SK-N-SH treated with all-trans-retinoic acid at 6 μM for 48 hours (cell line): Measurements from ENCODE around the gene PYHIN1.
"Not testable (repeated sequence)": the region's sequence is repeated elsewhere in the genome, so short reads cannot be mapped to it uniquely, and the experiment has no call there.

Source experiments
- ATAC-seq: fragments of 200-7000 bp; cut with Tn5 transposase; 3 replicates; pipeline ENCODE4 v1.9.1; 2020; ENCODE audit warnings: mild to moderate bottlenecking, moderate library complexity
- ARNTL ChIP-seq: fragments of 450-650 bp; formaldehyde crosslinking; IDR thresholded peaks from 2 replicates; pipeline ENCODE4 v1.5.0; 2020; ENCODE audit warnings: low read depth, mild to moderate bottlenecking, moderate library complexity, borderline replicate concordance
- BACH2 ChIP-seq: fragments of 250-450 bp; sonication (Bioruptor Pico); IDR thresholded peaks from 2 replicates; pipeline ENCODE4 v1.9.0; 2021; ENCODE audit warnings: mild to moderate bottlenecking, borderline replicate concordance
- CSDC2 ChIP-seq: fragments of 250-450 bp; sonication (Bioruptor Pico); IDR thresholded peaks from 2 replicates; pipeline ENCODE4 v1.5.0; 2020; ENCODE audit warnings: mild to moderate bottlenecking, moderate library complexity
- ESRRG ChIP-seq: fragments of 250-450 bp; sonication (Bioruptor Pico); IDR thresholded peaks from 2 replicates; pipeline ENCODE4 v1.6.1; 2021; ENCODE audit warnings: mild to moderate bottlenecking
- GLIS3 ChIP-seq: fragments of 250-450 bp; sonication (Bioruptor Pico); IDR thresholded peaks from 2 replicates; pipeline ENCODE4 v1.5.0; 2020; ENCODE audit warnings: mild to moderate bottlenecking, moderate library complexity
- ISL1 ChIP-seq: fragments of 250-450 bp; sonication (Bioruptor Pico); IDR thresholded peaks from 2 replicates; pipeline ENCODE4 v2.1.2; 2022; ENCODE audit warnings: mild to moderate bottlenecking, moderate library complexity
- OSR1 ChIP-seq: fragments of 250-450 bp; sonication (Bioruptor Pico); IDR thresholded peaks from 2 replicates; pipeline ENCODE4 v1.8.0; 2022; ENCODE audit warnings: moderate library complexity, mild to moderate bottlenecking, inconsistent platforms
- PPARA ChIP-seq: fragments of 250-450 bp; sonication (Bioruptor Pico); IDR thresholded peaks from 2 replicates; pipeline ENCODE4 v1.5.0; 2020; ENCODE audit warnings: mild to moderate bottlenecking, borderline replicate concordance
- RARB ChIP-seq: fragments of 250-450 bp; sonication (Bioruptor Pico); IDR thresholded peaks from 2 replicates; pipeline ENCODE4 v1.8.0; 2021; ENCODE audit warnings: mild to moderate bottlenecking, moderate library complexity
- SNAI2 ChIP-seq: fragments of 250-450 bp; sonication (Bioruptor Pico); IDR thresholded peaks from 2 replicates; pipeline ENCODE4 v1.5.0; 2020; ENCODE audit warnings: mild to moderate bottlenecking, moderate library complexity
- TOX ChIP-seq: fragments of 250-450 bp; sonication (Bioruptor Pico); IDR thresholded peaks from 2 replicates; pipeline ENCODE4 v1.8.0; 2021; ENCODE audit warnings: mild to moderate bottlenecking, moderate library complexity, borderline replicate concordance
- ZC3H10 ChIP-seq: fragments of 250-450 bp; sonication (Bioruptor Pico); IDR thresholded peaks from 2 replicates; pipeline ENCODE4 v1.5.1; 2021; ENCODE audit warnings: mild to moderate bottlenecking, moderate library complexity
- ZFP30 ChIP-seq: fragments of 450-650 bp; formaldehyde crosslinking; IDR thresholded peaks from 2 replicates; pipeline ENCODE4 v1.5.0; 2022; ENCODE audit warnings: mild to moderate bottlenecking, moderate library complexity
- ZNF565 ChIP-seq: fragments of 450-650 bp; formaldehyde crosslinking; conservative IDR thresholded peaks from 2 replicates; pipeline ENCODE4 v1.5.0; 2020; ENCODE audit warnings: low read depth, mild to moderate bottlenecking, moderate library complexity
- ZNF70 ChIP-seq: fragments of 450-650 bp; formaldehyde crosslinking; IDR thresholded peaks from 2 replicates; pipeline ENCODE4 v1.5.0; 2020; ENCODE audit warnings: mild to moderate bottlenecking, moderate library complexity
- TF ChIP-seq, protein P1 (sequence below): fragments of 250-450 bp; sonication (Bioruptor Pico); IDR thresholded peaks from 2 replicates; pipeline ENCODE4 v1.8.0; 2021; ENCODE audit warnings: low read depth, mild to moderate bottlenecking, moderate library complexity, borderline replicate concordance
- TF ChIP-seq, protein P2 (sequence below): fragments of 250-450 bp; sonication (Bioruptor Pico); IDR thresholded peaks from 2 replicates; pipeline ENCODE4 v1.8.0; 2020; ENCODE audit warnings: mild to moderate bottlenecking, moderate library complexity, borderline replicate concordance
- TF ChIP-seq, protein P3 (sequence below): fragments of 250-450 bp; sonication (Bioruptor Pico); IDR thresholded peaks from 2 replicates; pipeline ENCODE4 v1.5.1; 2021; ENCODE audit warnings: mild to moderate bottlenecking, moderate library complexity
- TF ChIP-seq, protein P4 (sequence below): fragments of 250-450 bp; sonication (Bioruptor Pico); IDR thresholded peaks from 2 replicates; pipeline ENCODE4 v1.5.0; 2020; ENCODE audit warnings: mild to moderate bottlenecking, moderate library complexity
- TF ChIP-seq, protein P5 (sequence below): fragments of 250-450 bp; sonication (Bioruptor Pico); IDR thresholded peaks from 2 replicates; pipeline ENCODE4 v1.5.1; 2020; ENCODE audit warnings: low read depth, mild to moderate bottlenecking, moderate library complexity

The PYHIN1 gene

DNA sequence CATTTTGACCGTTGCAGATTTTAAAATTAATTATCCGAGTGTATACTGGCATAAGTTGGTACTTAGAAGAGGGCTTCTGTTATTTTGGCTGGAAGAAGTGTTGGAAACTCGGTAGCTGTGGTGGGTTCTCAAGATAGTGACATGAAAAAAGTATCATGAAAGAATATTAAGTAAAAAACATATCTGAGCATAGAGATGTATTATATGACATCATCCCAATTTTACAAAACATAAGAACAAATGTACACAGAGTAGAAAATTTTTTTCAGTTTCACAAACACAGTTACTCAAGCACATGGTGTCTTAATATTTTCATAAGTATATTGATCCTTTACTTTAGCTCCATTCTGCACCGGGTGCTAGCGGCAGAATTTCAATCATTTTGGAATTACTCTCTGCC is 79.0 kb downstream of the PYHIN1 start:
- no peak for TF ChIP-seq GLIS3 (CRISPR knock-in tag)
- no peak for TF ChIP-seq TOX (CRISPR knock-in tag)
- TF ChIP-seq BACH2 (CRISPR knock-in tag), result no peak
- TF ChIP-seq ARNTL (CRISPR knock-in tag), result no peak
- TF ChIP-seq ZFP30 (CRISPR knock-in tag), result no peak
- TF ChIP-seq SNAI2 (CRISPR knock-in tag), result no peak
- TF ChIP-seq, protein P1, sequence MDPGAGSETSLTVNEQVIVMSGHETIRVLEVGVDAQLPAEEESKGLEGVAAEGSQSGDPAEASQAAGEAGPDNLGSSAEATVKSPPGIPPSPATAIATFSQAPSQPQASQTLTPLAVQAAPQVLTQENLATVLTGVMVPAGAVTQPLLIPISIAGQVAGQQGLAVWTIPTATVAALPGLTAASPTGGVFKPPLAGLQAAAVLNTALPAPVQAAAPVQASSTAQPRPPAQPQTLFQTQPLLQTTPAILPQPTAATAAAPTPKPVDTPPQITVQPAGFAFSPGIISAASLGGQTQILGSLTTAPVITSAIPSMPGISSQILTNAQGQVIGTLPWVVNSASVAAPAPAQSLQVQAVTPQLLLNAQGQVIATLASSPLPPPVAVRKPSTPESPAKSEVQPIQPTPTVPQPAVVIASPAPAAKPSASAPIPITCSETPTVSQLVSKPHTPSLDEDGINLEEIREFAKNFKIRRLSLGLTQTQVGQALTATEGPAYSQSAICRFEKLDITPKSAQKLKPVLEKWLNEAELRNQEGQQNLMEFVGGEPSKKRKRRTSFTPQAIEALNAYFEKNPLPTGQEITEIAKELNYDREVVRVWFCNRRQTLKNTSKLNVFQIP (CRISPR knock-in tag), result no peak
- TF ChIP-seq ISL1, result no peak
- TF ChIP-seq, protein P2, sequence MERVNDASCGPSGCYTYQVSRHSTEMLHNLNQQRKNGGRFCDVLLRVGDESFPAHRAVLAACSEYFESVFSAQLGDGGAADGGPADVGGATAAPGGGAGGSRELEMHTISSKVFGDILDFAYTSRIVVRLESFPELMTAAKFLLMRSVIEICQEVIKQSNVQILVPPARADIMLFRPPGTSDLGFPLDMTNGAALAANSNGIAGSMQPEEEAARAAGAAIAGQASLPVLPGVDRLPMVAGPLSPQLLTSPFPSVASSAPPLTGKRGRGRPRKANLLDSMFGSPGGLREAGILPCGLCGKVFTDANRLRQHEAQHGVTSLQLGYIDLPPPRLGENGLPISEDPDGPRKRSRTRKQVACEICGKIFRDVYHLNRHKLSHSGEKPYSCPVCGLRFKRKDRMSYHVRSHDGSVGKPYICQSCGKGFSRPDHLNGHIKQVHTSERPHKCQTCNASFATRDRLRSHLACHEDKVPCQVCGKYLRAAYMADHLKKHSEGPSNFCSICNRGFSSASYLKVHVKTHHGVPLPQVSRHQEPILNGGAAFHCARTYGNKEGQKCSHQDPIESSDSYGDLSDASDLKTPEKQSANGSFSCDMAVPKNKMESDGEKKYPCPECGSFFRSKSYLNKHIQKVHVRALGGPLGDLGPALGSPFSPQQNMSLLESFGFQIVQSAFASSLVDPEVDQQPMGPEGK (CRISPR knock-in tag), result no peak
- TF ChIP-seq OSR1 (CRISPR knock-in tag), result no peak
- TF ChIP-seq, protein P3, sequence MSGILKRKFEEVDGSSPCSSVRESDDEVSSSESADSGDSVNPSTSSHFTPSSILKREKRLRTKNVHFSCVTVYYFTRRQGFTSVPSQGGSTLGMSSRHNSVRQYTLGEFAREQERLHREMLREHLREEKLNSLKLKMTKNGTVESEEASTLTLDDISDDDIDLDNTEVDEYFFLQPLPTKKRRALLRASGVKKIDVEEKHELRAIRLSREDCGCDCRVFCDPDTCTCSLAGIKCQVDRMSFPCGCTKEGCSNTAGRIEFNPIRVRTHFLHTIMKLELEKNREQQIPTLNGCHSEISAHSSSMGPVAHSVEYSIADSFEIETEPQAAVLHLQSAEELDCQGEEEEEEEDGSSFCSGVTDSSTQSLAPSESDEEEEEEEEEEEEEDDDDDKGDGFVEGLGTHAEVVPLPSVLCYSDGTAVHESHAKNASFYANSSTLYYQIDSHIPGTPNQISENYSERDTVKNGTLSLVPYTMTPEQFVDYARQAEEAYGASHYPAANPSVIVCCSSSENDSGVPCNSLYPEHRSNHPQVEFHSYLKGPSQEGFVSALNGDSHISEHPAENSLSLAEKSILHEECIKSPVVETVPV (CRISPR knock-in tag), result no peak
- no peak for TF ChIP-seq ZC3H10 (CRISPR knock-in tag)
- no peak for TF ChIP-seq ZNF565
- peak; percentile 24 for ATAC-seq

DNA sequence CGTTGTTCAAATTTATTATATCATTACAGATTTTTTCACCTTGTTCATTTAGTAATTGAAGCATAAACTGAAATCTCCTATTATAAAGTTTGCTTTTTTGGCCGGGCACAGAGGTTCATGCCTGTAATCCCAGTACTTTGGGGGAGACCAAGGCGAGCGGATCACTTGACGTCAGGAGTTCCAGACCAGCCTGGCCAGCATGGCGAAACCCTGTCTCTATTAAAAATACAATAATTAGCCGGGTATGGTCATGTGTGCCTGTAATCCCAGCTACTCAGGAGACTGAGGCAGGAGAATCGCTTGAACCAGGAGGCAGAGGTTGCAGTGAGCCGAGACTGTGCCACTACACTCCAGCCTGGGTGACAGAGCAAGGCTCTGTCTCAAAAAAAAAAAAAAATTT is 79.6 kb downstream of the PYHIN1 start:
- ATAC-seq, result not testable (repeated sequence)

DNA sequence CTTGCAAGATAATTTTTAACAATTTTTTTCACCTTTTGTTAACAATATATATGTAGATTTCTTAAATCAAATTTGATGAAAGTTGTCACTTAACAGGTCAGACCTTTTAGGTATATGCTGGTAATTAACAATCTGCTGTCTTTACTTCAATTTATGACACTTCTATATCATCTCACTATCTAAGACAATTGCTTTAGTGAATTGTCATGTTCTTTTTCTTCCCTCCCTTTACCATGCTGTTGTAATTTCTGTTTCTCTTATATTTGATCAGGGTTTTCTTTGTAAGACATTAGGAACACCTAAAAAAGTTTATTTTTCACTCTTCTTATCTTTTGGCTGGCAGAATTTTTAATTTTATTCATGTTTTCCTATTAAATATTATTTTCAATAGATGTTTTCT is 80.4 kb downstream of the PYHIN1 start:
- no peak for TF ChIP-seq ZC3H10 (CRISPR knock-in tag)
- no peak for TF ChIP-seq RARB (CRISPR knock-in tag)
- TF ChIP-seq OSR1 (CRISPR knock-in tag), result no peak
- no peak for TF ChIP-seq ESRRG (CRISPR knock-in tag)
- no peak for TF ChIP-seq BACH2 (CRISPR knock-in tag)
- TF ChIP-seq, protein P4, sequence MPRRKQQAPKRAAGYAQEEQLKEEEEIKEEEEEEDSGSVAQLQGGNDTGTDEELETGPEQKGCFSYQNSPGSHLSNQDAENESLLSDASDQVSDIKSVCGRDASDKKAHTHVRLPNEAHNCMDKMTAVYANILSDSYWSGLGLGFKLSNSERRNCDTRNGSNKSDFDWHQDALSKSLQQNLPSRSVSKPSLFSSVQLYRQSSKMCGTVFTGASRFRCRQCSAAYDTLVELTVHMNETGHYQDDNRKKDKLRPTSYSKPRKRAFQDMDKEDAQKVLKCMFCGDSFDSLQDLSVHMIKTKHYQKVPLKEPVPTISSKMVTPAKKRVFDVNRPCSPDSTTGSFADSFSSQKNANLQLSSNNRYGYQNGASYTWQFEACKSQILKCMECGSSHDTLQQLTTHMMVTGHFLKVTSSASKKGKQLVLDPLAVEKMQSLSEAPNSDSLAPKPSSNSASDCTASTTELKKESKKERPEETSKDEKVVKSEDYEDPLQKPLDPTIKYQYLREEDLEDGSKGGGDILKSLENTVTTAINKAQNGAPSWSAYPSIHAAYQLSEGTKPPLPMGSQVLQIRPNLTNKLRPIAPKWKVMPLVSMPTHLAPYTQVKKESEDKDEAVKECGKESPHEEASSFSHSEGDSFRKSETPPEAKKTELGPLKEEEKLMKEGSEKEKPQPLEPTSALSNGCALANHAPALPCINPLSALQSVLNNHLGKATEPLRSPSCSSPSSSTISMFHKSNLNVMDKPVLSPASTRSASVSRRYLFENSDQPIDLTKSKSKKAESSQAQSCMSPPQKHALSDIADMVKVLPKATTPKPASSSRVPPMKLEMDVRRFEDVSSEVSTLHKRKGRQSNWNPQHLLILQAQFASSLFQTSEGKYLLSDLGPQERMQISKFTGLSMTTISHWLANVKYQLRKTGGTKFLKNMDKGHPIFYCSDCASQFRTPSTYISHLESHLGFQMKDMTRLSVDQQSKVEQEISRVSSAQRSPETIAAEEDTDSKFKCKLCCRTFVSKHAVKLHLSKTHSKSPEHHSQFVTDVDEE (CRISPR knock-in tag), result no peak
- TF ChIP-seq TOX (CRISPR knock-in tag), result no peak
- TF ChIP-seq PPARA, result no peak
- TF ChIP-seq ZNF565, result no peak
- TF ChIP-seq CSDC2 (CRISPR knock-in tag), result no peak
- no peak for TF ChIP-seq ZNF70 (CRISPR knock-in tag)
- TF ChIP-seq ARNTL (CRISPR knock-in tag), result no peak
- TF ChIP-seq, protein P5, sequence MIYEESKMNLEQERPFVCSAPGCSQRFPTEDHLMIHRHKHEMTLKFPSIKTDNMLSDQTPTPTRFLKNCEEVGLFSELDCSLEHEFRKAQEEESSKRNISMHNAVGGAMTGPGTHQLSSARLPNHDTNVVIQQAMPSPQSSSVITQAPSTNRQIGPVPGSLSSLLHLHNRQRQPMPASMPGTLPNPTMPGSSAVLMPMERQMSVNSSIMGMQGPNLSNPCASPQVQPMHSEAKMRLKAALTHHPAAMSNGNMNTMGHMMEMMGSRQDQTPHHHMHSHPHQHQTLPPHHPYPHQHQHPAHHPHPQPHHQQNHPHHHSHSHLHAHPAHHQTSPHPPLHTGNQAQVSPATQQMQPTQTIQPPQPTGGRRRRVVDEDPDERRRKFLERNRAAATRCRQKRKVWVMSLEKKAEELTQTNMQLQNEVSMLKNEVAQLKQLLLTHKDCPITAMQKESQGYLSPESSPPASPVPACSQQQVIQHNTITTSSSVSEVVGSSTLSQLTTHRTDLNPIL (CRISPR knock-in tag), result no peak
- no peak for TF ChIP-seq ISL1
- no peak for TF ChIP-seq ZFP30 (CRISPR knock-in tag)
- TF ChIP-seq, protein P1 (CRISPR knock-in tag), result no peak
- no peak for ATAC-seq
